GM21381 (cell line): ENCODE results near the gene TRAPPC11.
"Not testable (repeated sequence)": the region's sequence is repeated elsewhere in the genome, so short reads cannot be mapped to it uniquely, and the experiment has no call there.

Experiments used
- ATAC-seq: cut with Tn5 transposase; IDR thresholded peaks from one replicate; pipeline ENCODE4 v1.9.1; 2021; ENCODE audit warnings: mild to moderate bottlenecking, moderate library complexity; ENCODE audit not compliant: unreplicated experiment

Gene TRAPPC11

DNA sequence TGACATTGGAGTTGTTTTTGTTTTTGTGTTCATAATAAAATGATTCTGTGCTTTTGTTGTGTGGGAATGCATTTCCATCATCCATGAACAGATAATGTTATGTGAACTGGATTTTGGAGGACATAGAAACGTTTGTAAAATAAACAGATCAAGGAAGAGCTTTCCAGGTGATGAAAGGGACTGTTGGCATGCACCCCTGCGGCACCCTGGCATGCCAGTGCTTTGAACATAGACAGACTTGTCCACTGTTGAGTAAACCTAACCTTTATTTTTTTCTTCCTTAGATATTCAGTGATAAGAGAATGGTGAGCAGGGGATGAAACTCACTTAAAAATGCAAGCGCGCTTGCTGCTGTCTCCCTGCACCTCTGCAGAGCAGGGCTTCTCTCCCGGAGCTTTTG is 59.8 kb downstream of the TRAPPC11 start:
- no peak for ATAC-seq

DNA sequence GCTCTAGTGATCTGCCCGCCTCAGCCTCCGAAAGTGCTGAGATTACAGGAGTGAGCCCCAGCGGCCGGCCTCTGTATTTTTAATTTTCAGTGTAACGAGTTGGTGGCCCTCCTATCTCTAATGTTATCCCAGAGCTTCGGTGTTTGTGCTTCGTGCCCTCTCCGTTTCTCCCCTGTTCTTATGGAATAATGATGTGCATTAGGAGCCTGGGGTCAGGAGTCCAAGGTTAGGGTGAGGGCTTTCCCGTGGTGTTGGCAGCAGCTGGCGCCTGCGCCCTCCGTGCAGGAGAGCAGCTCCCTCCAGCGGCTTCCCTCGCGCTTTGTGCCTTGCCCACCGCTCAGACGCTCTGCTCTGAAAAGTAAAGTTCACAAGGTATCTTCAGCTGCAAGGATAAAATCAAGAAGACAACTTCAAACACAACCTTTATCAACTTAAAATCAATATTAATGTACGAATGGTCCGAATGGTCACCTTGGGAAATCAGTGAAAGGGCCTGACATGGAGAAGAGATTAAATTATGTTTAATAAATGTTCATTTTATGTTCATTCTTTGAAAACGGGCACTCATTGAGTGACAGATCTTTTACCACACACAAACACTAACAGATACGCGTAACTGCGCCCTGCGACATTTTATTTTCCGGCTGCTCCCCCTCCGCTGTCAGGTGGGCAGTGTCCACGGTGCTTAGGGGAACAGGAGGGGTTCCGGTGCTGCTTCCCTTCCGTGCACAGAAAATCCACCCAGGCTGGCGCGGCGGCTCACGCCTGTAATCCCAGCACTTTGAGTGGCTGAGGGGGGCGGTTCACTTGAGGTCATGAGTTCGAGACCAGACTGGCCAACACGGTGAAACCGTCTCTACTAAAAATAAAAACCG is 62.4 kb downstream of the TRAPPC11 start:
- no peak for ATAC-seq

DNA sequence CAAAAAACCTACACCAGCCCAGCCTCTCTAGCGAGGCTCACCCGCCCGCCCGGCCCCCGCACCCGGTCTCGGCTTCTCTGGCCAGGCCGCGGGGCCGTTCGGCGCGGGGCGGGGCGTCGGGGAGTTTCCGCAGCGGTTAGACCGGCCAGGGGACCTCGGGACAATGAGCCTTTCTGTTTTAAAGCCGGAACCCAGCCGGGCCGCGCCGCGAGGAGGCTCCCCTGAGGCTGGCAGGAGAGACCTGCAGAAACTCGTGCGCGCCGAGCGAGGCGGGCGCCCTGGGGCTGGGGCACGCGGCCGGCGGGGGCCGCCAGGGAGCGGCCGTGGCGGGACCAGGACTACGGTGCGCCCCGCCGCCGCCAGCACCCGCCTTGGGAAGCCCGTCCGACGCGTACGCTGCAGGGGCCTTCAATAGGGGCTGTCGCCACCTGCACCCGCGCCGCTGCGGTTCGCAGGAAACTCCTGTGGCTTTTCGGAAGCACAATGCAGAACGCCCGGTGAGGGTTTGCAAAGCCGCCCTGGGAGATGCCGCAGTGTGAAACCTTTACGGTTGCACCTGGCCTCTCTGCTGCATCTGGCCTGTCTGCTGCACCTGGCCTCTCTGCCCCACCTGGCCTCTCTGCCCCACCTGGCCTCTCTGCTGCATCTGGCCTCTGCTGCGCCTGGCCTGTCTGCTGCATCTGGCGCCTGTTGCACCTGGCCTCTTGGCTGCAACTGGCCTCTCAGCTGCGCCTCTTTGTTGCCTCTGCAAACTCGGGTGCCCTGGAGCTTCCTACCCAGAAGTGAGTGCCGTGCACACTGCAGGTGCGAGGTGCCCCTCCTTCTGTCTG is 63.9 kb downstream of the TRAPPC11 start:
- ATAC-seq: peak; percentile 72

DNA sequence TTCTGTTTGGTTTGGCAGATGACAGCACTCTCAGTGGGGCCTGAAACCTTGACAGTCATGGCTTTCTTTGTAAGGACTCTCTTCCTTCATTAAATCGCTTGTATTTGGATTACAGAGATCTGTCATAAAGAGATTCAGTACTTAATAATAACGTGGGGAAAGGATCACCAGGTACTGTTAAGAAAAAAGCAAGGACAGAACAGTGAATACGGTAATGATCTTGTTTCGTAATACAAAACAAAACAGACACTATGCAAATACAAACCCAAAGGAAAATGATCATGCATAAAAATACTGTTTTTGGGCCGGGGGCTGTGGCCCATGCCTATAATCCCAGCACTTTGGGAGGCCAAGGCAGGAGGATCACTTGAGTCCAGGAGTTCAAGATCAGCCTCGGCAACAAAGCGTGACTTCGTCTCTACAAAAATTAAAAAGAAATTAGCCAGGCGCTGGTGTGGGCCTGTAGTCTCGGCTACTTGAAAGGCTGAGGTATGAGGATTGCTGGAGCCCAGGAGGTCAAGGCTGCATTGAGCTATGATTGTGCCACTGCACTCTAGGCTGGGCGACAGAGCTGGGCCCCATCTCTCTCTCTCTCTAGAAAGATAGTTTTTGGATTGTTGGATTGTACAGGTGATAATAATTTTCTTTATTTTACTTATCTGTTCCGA is 64.6 kb downstream of the TRAPPC11 start:
- ATAC-seq: no peak

DNA sequence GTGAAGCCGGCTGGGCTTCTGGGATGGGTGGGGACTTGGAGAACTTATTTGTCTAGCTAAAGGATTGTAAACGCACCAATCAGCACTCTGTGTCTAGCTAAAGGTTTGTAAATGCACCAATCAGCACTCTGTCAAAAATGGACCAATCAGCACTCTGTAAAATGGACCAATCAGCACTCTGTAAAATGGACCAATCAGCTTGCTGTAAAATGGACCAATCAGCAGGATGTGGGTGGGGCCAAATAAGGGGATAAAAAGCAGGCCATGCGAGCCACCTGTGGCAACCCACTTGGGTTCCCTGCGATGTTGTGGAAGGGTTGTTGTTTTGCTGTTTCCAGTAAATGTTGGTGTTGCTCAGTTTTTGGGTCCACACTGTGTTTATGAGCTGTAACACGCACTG is 66.5 kb downstream of the TRAPPC11 start:
- ATAC-seq: not testable (repeated sequence)

DNA sequence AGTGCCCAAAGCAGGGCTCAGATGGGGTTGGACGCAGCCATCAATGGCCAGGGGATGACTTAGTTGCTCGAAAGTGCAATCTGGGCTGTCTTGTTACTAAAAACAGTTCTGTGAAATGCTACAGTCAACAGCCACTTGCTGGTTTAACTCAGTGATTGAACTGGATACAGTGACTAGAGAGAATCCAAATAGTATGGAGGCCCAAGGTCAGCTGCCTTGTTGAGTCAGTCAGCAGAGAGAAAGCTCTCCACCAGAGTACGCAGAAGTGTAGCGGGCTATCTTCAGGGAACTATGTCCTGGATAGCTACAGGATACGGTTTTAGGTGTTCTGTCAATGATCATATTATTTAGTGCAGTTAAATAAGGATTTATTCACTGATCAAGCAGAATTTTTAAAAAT is 68.4 kb downstream of the TRAPPC11 start:
- no peak for ATAC-seq

DNA sequence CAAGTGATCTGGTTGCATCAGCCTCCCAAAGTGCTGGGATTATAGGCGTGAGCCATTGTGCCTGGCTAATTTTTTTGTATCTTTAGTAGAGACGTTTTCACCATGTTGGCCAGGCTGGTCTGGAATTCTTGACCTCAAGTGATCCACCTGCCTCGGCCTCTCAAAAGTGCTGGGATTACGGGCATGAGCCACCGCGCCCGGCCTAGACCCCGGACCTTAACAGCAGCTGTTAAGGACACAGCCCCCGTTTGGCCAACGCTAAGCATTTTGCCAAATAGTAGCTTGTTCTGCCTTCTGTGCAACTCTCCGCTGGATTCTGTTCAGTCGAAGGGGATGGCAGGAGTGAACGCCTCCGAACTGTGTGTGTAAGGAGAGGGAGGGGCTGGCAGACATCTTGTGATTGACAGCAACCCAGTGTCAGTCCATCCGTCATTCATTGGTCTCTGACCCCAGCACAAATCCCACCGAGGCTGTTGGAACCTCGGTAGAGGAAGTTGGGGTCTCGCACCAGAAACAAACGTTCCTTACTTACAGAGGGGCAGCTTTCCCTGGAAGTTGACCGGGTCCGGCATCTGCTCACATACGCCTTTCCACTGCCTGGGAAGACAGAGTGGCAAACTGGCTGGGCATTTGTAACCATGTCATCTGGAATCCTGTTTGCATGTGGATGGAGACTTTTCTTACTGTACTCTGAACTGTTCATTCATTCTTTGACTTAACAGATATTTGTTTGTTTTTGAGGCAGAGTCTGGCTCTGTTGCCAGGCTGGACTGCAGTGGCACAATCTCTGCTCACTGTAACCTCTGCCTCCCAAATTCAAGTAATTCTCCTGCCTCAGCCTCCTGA is 69.4 kb downstream of the TRAPPC11 start:
- no peak for ATAC-seq

DNA sequence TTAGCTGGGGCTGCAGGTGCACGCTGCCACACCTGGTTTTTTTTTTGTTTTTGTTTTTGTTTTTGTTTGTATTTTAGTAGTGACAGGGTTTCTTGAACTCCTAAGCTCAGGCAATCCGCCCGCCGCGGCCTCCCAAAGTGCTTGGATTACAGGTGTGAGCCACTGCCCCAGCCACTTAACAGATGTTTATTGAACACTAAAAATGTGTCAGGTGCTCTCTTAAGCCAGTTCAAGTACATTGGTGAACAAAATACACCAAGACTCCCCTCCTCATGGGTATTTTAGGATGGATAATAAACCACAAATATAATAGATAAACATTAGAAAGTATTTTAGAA is 69.9 kb downstream of the TRAPPC11 start:
- no peak for ATAC-seq

DNA sequence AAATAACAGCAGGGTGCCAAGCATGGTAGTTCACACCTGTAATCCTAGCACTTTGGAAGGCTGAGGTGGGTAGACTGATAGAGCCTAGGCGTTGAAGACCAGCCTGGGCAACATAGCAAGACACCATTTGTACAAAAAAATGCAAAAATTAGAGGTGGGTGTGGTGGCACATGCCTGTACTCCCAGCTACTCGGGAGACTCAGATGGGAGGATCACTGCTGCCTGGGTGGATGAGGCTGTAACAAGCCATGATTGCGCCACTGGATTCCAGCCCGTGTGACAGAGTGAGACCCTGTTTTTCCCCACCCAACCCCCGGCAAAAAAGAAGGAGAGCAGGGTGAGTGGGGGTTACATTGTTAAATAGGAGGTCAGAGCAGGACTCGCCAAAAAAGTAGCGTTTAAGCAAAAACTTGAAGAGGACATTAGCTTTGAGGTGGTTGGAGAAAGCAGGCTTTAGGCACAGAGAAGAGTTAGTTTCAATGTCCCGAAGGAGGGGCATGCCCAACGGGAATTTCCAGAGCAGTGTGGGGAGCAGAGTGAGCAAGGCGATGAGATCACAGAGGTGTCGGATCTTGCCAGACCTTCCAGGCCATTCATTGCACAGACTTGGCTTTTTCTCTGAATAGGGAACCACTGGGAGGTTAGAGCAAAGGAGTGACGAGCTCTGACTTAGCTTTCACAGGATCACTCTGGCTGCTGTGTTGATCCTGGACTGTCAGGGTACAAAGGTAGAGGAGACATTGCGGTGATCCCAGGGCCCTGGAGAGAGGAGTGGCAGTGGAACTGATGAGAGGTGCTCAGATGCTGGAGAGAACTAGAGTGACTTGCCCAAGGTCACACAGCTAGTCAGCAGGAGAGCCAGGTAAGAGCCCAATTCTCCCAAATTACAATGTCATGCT is 70.6 kb downstream of the TRAPPC11 start:
- ATAC-seq: no peak

DNA sequence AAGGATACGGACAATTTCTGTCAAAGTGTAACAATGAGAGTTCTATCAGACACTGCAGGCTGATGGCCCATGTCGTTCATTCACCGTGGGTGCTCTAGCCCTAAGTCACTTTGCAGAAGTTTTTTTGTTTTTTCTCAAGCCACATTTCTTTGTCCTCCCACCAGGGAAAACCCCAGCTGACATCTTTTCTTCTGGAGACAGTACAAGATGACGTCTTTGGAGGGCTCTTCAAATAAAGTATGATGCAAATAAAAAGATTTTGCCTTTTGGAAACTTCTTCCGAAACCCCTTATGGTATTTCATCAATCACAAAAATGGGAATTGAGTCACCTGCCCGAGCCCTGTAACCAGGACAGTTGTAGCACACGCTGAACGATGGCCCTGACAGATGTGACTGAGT is 73.2 kb downstream of the TRAPPC11 start:
- no peak for ATAC-seq

DNA sequence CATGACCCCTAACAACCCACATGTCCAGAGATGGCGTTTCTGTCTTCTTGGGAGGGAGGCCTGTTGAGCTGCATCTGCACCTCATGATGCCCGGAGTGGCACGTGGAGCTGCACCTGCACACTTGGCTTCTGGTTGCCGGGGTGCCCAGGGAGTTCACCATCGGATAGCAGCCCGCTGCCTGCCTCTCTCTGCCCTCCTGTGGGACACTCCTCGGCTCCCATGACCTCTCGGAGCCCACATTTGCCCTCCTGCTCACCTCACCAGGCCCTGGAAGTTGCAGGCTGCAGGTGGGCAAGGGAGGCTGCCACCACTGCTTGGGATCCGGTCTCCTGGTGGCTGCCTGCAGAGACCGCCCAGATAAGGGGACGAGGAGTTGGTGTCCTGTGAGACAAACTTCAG is 74.1 kb downstream of the TRAPPC11 start:
- no peak for ATAC-seq

DNA sequence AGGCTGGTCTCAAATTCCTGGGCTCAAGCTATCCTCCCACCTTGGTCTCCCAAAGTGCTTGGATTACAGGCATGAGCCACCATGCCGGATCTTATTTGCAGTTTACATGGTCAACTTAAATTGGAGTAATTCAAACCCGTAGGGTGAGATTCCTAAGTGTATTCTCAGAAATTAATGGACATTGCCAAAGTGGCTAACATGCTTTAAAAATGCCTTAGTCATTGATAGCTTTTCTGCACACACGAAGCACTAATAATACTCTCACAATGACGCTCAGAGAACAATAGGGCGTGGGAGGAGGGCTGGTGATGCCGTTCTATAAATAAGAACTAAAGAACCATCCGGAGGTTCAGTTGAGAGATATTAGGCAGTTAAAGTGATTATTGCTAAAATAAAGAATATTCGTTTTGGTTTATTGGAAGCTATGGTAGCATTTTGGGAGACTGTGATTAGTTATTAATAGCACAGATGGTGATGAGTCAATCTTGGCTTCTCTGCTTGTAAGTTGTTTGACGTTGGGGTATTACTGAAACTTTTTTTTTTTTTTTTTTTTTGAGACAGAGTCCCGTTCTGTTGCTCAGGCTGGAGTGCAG is 79.1 kb downstream of the TRAPPC11 start:
- ATAC-seq: no peak

DNA sequence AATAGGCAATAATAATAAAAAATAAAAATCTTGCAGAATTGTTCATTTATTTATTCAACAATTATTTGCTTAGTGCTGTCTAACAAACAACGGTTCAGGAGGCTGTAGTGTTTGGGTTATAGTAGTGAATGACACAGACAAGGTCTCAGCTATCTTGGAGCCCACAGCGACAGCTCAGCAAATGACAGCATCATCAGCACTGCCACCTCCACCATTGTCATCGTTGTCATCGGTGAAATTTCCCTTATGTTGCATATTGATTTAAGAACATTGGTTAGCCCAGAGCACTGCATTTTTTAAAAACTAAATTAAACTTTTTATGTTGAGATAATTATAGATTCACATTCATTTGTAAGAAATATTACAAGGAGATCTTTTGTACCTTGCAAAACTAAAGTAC is 79.9 kb downstream of the TRAPPC11 start:
- ATAC-seq: no peak

DNA sequence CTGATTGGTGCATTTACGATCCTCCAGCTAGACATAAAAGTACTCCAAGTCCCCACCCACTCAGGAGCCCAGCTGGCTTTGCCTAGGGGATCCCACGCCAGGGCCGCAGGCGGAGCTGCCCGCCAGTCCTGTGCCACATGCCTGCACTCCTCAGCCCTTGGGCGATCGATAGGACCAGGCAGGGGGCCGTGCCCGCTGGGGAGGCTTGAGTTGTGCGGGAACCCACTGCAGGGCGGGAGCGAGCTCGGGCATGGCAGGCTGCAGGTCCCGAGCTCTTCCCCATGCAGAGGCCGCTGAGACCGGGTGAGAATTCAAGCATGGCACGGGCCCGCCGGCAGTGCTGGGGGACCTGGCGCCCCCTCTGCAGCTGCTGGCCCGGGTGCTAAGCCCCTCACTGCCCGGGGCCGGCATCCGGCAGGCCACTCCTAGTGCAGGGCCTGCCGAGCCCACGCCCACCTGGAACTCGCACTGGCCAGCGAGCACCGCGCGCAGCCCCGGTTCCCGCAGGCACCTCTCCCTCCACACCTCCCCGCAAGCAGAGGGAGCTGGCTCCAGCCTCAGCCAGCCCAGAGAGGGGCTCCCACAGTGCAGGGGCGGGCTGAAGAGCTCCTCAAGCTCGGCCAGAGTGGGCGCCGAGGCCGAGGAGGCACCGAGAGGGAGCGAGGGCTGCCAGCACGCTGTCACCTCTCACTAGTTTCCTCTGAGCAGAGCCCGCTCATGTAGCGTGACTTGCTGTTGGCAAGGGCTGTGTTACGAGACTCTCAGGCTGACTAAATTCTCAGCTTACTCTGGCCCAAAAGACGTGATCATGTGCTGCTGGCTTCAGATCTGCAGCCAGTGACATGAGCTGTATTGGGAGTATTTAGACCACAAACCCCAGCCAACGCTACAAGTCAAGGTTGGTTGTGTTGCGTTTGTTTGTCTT is 87.5 kb downstream of the TRAPPC11 start:
- peak; percentile 73 for ATAC-seq

DNA sequence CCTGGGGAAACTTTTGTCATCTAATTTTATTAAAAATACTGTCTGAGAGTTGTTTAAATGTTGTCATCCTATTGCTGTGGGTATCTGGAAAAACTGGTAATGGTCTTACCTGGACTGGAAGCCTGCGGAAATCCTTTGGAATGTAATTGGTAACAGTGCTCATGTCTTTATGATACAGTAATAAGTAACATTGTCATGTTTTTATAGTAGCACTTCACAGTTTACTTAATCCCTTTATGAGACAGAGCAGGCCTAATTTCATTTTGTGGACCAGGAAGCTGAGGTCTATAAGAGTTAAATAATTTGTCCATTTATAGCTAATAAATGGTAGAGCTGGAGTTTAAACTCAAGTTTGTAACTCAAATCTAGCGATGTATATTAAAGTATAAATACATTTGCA is 88.3 kb downstream of the TRAPPC11 start:
- ATAC-seq: no peak

DNA sequence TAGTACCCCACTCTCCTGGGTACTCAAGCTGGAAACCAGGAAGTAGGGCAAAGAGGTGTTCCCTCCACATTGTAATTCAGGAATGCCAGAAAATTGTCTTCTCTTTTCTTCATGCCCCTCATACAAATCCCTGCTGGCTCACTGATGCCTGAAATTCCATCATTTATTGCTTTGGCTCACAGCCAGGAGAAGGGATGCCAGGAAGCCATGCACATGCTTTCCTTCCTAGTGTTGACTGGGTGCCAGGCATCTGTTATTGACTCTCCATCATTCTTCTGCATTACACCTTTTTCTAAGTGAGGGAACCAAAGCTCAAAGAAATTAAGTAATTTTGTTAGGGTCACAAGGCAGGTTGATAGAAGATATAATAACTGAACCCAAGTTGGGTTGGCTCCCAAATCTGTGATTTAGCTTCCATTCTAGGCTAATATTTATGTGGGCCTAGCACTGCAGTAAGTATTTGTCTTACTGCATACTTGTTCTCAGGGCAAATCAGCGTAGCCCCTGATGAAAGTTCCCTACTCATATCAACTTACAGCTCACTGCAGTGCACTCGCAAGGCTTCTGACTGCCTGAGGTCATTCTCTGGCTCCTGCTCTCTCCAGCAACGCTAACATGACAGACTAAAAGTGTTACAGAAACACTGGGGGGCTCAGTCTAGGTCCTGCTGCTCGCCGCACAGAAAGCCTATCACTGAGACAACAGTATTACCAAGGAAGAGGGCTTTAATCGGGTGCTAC is 89.0 kb downstream of the TRAPPC11 start:
- no peak for ATAC-seq

DNA sequence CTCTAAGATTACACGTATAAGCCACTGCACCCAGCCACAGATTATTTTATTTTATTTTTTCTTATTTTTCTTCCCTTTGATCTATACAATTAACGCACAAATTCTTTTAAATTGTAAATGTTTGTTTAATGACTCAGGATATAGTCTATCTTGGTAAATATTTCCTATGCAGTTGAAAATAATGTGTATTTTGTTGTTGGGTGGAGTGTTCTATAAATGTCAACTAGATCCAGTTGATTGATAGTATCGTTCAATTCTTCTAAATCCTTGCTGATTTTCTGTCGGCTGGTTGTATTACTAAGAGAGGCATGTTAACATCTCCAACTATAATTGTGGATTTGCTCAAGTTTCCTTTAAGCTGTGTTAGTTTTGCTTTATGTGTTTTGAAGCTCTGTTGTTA is 92.0 kb downstream of the TRAPPC11 start:
- no peak for ATAC-seq

DNA sequence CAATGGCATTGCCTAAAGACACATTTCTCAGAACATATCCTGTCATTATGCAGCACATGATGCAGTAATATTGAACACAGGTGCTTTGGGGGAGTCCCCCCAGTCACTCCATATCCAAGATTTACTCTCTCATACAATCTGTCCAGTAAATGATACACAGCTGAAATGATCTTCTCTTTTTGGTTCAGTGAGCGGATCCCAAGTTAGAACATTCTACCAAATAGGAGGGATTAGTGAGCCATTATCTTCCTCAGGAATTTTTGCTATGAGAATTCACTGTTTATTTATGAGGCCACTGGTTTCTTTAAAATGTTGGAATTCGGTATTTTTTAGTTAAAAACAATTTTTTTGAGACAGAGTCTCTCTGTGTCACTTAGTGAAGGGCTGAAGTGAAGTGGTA is 96.5 kb downstream of the TRAPPC11 start:
- no peak for ATAC-seq
